HG03196 (cell line): ENCODE measurements around the gene GBX2.

Source experiments
- ATAC-seq: cut with Tn5 transposase; IDR thresholded peaks from one replicate; pipeline ENCODE4 v1.9.1; 2021; ENCODE audit not compliant: unreplicated experiment

The GBX2 gene

DNA sequence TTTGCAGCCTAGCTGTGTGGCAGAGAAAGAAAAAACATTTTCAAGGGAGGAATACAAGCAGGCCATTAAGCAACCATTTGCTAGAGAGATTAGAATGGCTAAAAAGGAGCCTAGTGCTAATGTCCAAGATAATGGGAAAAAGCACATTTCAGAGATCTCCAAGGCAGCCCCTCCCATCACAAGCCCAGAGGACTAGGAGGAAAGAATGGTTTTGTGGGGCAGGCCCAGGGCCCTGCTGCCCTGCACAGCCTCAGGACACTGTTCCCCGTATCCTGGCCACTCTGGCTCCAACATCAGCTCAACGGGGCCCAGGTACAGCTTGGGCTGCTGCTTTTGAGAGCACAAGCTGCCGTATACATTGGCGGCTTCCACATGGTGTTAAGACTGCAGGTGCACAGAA is 16.5 kb upstream of the GBX2 start:
- ATAC-seq = no peak

- ATAC-seq = no peak
These were observed 12.8 kb upstream of the GBX2 start for GRCh38 chr2:236180831-236181453.

DNA sequence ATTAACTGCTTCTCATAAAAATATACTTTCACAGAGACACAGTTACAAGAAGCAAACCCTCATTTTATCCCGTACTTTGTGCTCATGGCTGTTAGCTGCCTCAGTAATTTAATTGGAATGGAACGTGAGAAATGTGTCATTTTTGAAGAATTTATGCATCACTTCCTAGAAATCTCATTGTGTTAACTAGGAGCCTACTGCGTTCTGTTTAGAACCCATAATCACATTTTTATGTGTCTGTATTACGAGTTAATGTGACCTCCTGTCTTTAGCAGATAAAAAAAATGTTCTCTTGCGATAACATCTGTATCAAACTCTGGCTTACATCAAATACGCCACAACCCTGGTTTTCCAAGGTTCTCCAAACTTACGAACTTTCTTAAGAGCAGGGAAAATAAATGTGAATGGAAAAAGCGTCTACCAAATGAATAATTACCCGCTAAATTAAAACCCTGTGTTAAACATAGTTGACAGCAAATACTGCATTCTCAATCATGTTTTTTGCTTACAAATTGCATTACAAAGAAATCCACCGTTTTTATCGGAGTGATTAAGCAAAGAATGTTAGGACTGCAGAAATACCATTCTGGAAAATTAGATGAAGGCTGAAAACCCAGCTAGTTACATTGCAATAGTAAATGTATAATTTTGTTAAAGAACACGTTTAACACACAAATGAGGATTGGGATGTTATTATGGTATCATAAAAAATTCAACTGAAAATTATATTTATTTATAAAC is 12.1 kb upstream of the GBX2 start:
- ATAC-seq = no peak

DNA sequence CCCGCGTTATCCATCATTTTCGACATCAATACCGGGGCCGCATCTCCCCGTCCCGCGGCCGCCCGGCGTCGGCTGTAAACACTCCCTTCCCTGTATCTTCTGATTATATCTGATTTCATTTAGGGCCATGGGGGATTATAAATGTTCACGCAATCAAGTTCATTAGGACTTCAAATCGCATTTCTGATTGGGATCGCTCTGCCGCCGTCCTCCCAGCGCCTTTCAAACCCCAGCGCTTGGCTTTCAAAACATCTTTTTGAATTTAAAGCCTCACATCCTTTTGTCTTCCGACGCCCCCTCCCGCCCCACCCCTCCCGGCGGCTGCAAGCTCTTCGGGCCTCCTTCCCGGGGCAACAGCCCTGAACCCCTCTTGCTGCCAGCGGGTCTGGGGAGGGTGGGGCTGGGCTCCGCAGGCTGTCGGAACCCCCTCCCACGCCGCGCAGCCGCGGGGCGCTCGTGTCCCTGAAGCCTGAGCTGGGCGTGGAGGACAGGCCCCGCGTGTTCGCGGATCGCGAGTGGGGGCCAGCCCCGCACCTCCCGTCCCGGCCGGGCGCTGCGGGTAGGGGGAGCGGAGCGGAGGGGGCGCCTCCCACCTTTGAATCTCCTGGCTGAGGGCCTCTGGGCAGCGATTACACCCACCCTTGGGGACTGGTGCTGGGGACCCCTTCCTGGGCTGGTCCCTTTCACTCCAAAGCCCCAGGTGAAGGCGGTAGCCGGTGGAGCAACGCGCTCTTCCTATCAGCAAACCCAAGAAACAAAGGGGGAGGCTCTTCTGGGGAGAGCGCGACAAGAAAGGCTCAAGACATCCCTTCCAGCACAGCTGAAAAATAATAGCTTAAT is 11.3 kb upstream of the GBX2 start:
- no peak for ATAC-seq

DNA sequence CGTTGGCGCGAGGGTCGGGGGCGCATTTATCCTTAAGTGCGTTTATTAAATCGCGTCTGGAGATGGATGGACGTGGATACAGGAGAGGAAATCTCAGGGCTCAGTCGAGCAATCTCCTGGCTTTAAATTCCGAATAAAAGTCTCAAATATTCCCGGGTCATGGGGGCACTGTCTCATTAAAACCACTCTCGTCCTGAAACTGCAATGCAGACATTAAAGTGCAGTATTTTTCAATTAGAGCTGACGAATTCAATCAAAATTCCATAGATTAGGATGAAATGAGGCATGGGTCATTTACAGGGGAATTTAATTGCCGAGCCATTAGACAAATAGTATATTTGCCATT is 10.7 kb upstream of the GBX2 start:
- ATAC-seq = no peak

GRCh38 chr2:236177967-236178889 is 10.0 kb upstream of the GBX2 start:
- no peak for ATAC-seq

DNA sequence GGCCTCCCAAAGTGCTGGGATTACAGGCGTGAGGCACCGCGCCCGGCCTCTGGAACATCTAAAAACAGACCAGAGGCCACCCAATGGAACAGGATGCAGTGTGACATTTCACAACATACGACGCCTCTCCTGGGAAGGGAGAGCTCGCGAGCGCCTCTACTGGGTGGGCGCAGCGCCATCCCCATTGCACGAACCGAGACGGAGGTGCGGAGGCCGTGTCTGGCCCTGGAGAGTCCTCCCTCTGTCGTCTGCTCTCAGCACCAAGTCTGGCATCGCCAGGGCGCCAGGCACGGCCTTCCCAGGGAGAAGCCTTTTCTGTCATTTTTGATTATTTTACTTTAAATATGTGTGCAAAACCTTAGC is 9.4 kb upstream of the GBX2 start:
- no peak for ATAC-seq

- ATAC-seq = no peak
These were observed 8.8 kb upstream of the GBX2 start for GRCh38 chr2:236176951-236177350.

DNA sequence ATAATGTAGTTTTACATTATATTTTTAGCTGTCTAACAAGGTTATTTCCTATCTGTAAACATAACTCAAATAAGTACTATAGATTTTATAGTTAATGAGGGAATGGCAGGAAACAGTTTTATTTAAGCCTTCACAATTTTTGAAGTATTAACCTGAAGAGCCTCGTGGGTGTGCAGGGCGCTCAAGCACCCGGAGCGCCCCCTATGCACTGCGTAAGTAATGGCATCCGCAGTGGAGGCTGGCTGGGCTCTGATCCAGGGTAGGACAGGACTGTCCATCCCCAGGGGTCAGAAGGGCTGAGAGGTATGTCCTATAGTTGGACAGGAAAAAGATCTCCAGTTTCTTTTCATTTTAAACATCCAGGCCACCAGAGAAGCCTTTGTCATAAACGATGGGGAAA is 8.2 kb upstream of the GBX2 start:
- ATAC-seq = no peak

GRCh38 chr2:236175548-236176150 is 7.5 kb upstream of the GBX2 start:
- no peak for ATAC-seq

GRCh38 chr2:236173729-236174607 is 5.8 kb upstream of the GBX2 start:
- ATAC-seq = no peak

DNA sequence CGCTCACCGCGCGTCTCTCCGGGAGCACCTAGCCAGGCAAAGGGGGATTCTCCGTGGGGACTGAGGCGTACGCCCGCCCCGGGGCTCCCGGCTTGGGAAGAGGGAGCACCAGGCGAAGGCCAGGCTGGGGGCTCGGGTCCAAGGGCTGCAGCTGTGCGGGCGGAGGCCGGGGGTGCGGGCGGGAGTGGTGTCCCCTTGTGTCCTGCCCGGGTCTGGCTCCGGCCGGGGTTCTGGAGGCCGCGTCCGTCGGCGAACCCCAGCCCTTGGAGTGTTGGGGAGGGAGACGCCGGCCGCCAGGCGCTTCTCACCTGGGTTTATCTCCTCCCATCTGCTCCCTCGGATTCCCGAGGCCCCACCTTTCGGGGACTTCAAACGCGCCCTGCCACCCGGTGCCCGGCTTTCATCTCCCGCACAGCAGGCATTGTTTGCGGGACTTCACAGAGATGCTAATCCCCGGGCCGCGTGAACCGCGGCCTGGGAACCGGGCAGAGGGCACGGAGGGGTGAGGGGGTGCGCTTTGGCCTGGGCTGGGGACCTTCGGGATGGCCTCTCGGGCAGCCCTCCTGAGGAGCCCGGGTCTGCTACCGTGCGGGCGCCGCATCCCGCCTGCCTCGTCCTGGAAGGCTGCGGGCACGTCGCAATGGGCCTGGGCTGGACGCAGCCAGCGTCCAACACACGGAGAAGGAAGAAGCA is 5.0 kb upstream of the GBX2 start:
- no peak for ATAC-seq

- no peak for ATAC-seq
These were observed 4.3 kb upstream of the GBX2 start for GRCh38 chr2:236172255-236173035.

DNA sequence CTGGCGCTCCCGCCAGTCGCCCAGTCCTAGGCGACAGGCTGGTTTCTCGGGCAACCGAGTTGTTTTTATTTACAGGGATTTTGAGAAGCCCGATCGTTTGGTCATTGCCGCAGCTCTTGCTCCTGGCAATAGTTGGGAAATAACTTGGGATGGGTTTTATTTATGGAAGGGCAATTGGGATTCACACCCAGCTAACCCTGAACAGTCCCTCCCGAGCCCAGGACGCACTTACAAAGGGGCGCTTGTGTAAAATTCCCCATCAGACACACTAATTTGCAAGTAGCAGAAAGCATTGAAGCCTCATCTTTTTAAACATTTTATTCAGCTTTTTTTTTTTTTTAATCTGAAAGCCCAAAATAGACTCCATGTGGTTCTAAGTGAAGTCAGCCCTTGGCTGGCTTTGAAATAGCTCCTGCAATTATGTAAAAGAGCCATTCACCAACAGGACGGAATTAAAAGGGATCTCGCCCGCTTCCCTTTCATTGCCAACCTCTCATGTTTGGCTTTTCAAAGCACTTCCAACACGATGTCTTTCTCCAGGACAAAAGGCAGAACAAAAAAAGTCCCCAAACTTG is 3.6 kb upstream of the GBX2 start:
- ATAC-seq = no peak

GRCh38 chr2:236171181-236171679 is 3.0 kb upstream of the GBX2 start:
- no peak for ATAC-seq

GRCh38 chr2:236170590-236171165 is 2.5 kb upstream of the GBX2 start:
- ATAC-seq = no peak
